IMR-90 (cell line): ENCODE data around the gene TP63. TPM values are rescaled to one million over a fixed set of nuclear protein-coding genes. Genes with fewer than 3 reads are reported as not detected.

Experiments used
- ATAC-seq: fragments of 200-7000 bp; cut with Tn5 transposase; 2 replicates; pipeline ENCODE4 v1.9.1; 2020; ENCODE audit warnings: low read depth, mild to moderate bottlenecking, moderate library complexity
- BruUV-seq: library from RNA; stranded (reverse); fragments of 400-500 nt; replicated peaks from 2 replicates; lab custom pipeline; 2021; lab: Mats Ljungman, UMichigan
- CTCF ChIA-PET: fragments of 300-600 bp; formaldehyde crosslinking; extraction: SDS; loops from one replicate; lab custom pipeline; 2021; ENCODE audit warnings: antibody characterized with exemption; lab: Yijun Ruan, JAX
- POLR2A ChIA-PET: fragments of 300-600 bp; sonication (Branson Sonifier 250); formaldehyde crosslinking; loops from one replicate; lab custom pipeline; 2022; ENCODE audit warnings: antibody characterized with exemption; ENCODE audit not compliant: unreplicated experiment; lab: Charles Lee
- DNase-seq: peaks from one replicate; pipeline ENCODE4 v3.0.0; 2013
- H2AFZ ChIP-seq: replicated peaks from 2 replicates; pipeline ENCODE3; 2013; ENCODE audit warnings: low read length, mild to moderate bottlenecking; ENCODE audit not compliant: poor library complexity
- H2AK5ac ChIP-seq: 2 replicates; pipeline ENCODE4 v1.6.1; 2013; ENCODE audit warnings: low read depth, low read length, inconsistent platforms
- H2AK9ac ChIP-seq: replicated peaks from 2 replicates; pipeline ENCODE3; 2013; ENCODE audit warnings: mild to moderate bottlenecking, low read depth, low read length, moderate library complexity; ENCODE audit not compliant: poor library complexity
- H2BK120ac ChIP-seq: 2 replicates; pipeline ENCODE4 v1.6.1; 2013; ENCODE audit warnings: low read depth, low read length, inconsistent platforms
- H2BK15ac ChIP-seq: 3 replicates; pipeline ENCODE4 v1.6.1; 2013; ENCODE audit warnings: low read depth, low read length, inconsistent platforms
- H2BK20ac ChIP-seq: 2 replicates; pipeline ENCODE4 v1.6.1; 2013; ENCODE audit warnings: low read depth, mild to moderate bottlenecking, inconsistent platforms, low read length, moderate library complexity
- H2BK5ac ChIP-seq: 2 replicates; pipeline ENCODE4 v1.6.1; 2013; ENCODE audit warnings: mild to moderate bottlenecking, low read depth, low read length, inconsistent platforms; ENCODE audit not compliant: poor library complexity, severe bottlenecking
- H3K14ac ChIP-seq: replicated peaks from 2 replicates; pipeline ENCODE4 v1.6.1; 2013; ENCODE audit warnings: low read depth, low read length, inconsistent platforms
- H3K18ac ChIP-seq: 2 replicates; pipeline ENCODE4 v1.6.1; 2013; ENCODE audit warnings: low read depth, low read length, control low read depth
- H3K23ac ChIP-seq: 2 replicates; pipeline ENCODE4 v1.6.1; 2013; ENCODE audit warnings: low read depth, low read length, inconsistent platforms
- H3K27ac ChIP-seq: 2 replicates; pipeline ENCODE4 v1.5.1; 2013; ENCODE audit warnings: mild to moderate bottlenecking, control low read depth, low read length; ENCODE audit not compliant: insufficient read depth
- H3K27me3 ChIP-seq: 2 replicates; pipeline ENCODE4 v1.6.1; 2013; ENCODE audit warnings: low read length; ENCODE audit not compliant: control insufficient read depth, insufficient read depth
- H3K36me3 ChIP-seq: 2 replicates; pipeline ENCODE4 v1.6.1; 2013; ENCODE audit warnings: low read length, mixed read lengths; ENCODE audit not compliant: control insufficient read depth, insufficient read depth
- H3K4ac ChIP-seq: 2 replicates; pipeline ENCODE4 v1.6.1; 2013; ENCODE audit warnings: low read depth, low read length, inconsistent platforms
- H3K4me1 ChIP-seq: 2 replicates; pipeline ENCODE4 v1.6.1; 2013; ENCODE audit warnings: low read length, mixed read lengths; ENCODE audit not compliant: control insufficient read depth, insufficient read depth
- H3K4me2 ChIP-seq: 2 replicates; pipeline ENCODE4 v1.6.1; 2013; ENCODE audit warnings: low read depth, mild to moderate bottlenecking, control low read depth, low read length, moderate library complexity
- H3K4me3 ChIP-seq: 2 replicates; pipeline ENCODE4 v1.5.1; 2013; ENCODE audit warnings: low read depth, mild to moderate bottlenecking, control low read depth, low read length, moderate library complexity; ENCODE audit not compliant: insufficient read depth
- H3K56ac ChIP-seq: 2 replicates; pipeline ENCODE4 v1.6.1; 2013; ENCODE audit warnings: low read length, inconsistent platforms; ENCODE audit not compliant: insufficient read depth; ENCODE audit errors: extremely low read depth
- H3K79me1 ChIP-seq, 2 experiments: 2 replicates each; pipeline ENCODE4 v1.6.1; 2013; ENCODE audit warnings: low read length in 2 of 2, inconsistent platforms in 1 of 2, low read depth in 1 of 2
- H3K9ac ChIP-seq: 2 replicates; pipeline ENCODE4 v1.6.1; 2013; ENCODE audit warnings: low read depth, low read length, control low read depth
- H3K9me1 ChIP-seq: 2 replicates; pipeline ENCODE4 v1.6.1; 2013; ENCODE audit warnings: low read length, inconsistent platforms; ENCODE audit not compliant: insufficient read depth
- H3K9me3 ChIP-seq: 2 replicates; pipeline ENCODE4 v1.6.1; 2013; ENCODE audit warnings: low read length; ENCODE audit not compliant: control insufficient read depth, insufficient read depth
- H4K20me1 ChIP-seq: 2 replicates; pipeline ENCODE4 v1.6.1; 2013; ENCODE audit warnings: low read length, inconsistent platforms; ENCODE audit not compliant: insufficient read depth
- H4K5ac ChIP-seq: 2 replicates; pipeline ENCODE4 v1.6.1; 2013; ENCODE audit warnings: mild to moderate bottlenecking, low read depth, low read length, control low read depth
- H4K8ac ChIP-seq, 2 experiments: 2 replicates each; pipeline ENCODE4 v1.6.1; 2013; ENCODE audit warnings: low read depth in 2 of 2, low read length in 2 of 2, control low read depth in 1 of 2, inconsistent platforms in 1 of 2
- H4K91ac ChIP-seq: 2 replicates; pipeline ENCODE4 v1.6.1; 2013; ENCODE audit warnings: low read depth, low read length, inconsistent platforms; ENCODE audit not compliant: insufficient read depth
- BHLHE40 ChIP-seq: fragments of 150-350 bp; IDR thresholded peaks from 2 replicates; pipeline ENCODE4 v1.6.1; 2016; ENCODE audit warnings: mild to moderate bottlenecking, low read depth, low read length
- CHD1 ChIP-seq: IDR thresholded peaks from 2 replicates; pipeline ENCODE4 v1.6.1; 2012; ENCODE audit warnings: low read depth, low read length, improper control_type of control experiment
- CTCF ChIP-seq: conservative IDR thresholded peaks from 2 replicates; pipeline ENCODE4 v1.5.1; 2012; ENCODE audit warnings: mild to moderate bottlenecking, low read depth, low read length, improper control_type of control experiment
- FOS ChIP-seq: fragments of 150-350 bp; IDR thresholded peaks from 2 replicates; pipeline ENCODE4 v1.6.1; 2016; ENCODE audit warnings: low read depth, low read length
- RFX5 ChIP-seq: IDR thresholded peaks from 2 replicates; pipeline ENCODE4 v1.8.0; 2012; ENCODE audit warnings: low read depth, mild to moderate bottlenecking, low read length, moderate library complexity
- USF2 ChIP-seq: fragments of 150-350 bp; IDR thresholded peaks from 2 replicates; pipeline ENCODE4 v1.6.1; 2017; ENCODE audit warnings: mild to moderate bottlenecking, antibody characterized with exemption, low read length, low read depth
- whole genome bisulfite sequencing, 2 experiments: methylation state at CpG; one replicate each; pipeline versions ENCODE4 v1.1.5 to v1.1.7; 2013; ENCODE audit warnings: missing lambda C conversion rate in 2 of 2; ENCODE audit not compliant: insufficient read length in 1 of 2; ENCODE audit errors: extremely low coverage in 2 of 2; 5-methylcytosine and 5-hydroxymethylcytosine counted together
- dilution Hi-C: fragments of 300-500 bp; cut with HindIII; formaldehyde crosslinking; loops from one replicate; pipeline ENCODE4 v1.14.3; 2018; ENCODE audit warnings: low sequenced_read_pairs; ENCODE audit not compliant: unreplicated experiment
- in situ Hi-C: fragments of 300-500 bp; cut with MboI; formaldehyde crosslinking; loops from 3 replicates; pipeline ENCODE4 v1.14.3; 2019; ENCODE audit warnings: low sequenced_read_pairs, inconsistent platforms, mixed read lengths
- intact Hi-C: fragments of 100-400 bp; cut with micrococcal nuclease; formaldehyde crosslinking; loops from 2 replicates; pipeline ENCODE4 v1.10.0; 2022
- polyA plus RNA-seq, 3 experiments: library from polyadenylated mRNA; depleted of rRNA; stranded (reverse); fragments of >200 nt; gene quantifications; 2 replicates each; pipeline ENCODE4 v1.2.3, GENCODE V29; 2012; ENCODE audit warnings: low replicate concordance in 1 of 3
- total RNA-seq: library from RNA; depleted of rRNA; stranded (reverse); fragments of >200 nt; gene quantifications from 2 replicates; pipeline ENCODE4 v1.2.3, GENCODE V29; 2012

TP63 gene
- total and polyA plus RNA-seq, 2 of the 4 experiments (the other 2 are of a cell fraction): not detected

GRCh38 chr3:189708375-189708774 lies 77.2 kb downstream of the TP63 start:
- dilution Hi-C loops (no loop called here), in situ Hi-C loops (no loop called here), intact Hi-C loops (no loop called here)
- no peak for ATAC-seq
- no peaks in the 10 kb centered on the region for H3K9me3 ChIP-seq
- H4K91ac ChIP-seq: no peak overlapping the region
- no peak overlapping the region for H3K23ac ChIP-seq
- no peak overlapping the region for H3K14ac ChIP-seq
- H3K36me3 ChIP-seq: no peaks in the 10 kb centered on the region
- H3K27me3 ChIP-seq: no peaks in the 10 kb centered on the region
- TF ChIP-seq RFX5 (no peak), BHLHE40 (no peak), CTCF (no peak), USF2 (no peak), CHD1 (no peak), FOS (no peak)
- no peak overlapping the region for H4K5ac ChIP-seq
- H3K56ac ChIP-seq: no peak overlapping the region
- no peak overlapping the region for H2AFZ ChIP-seq
- peak overlapping the region; percentile 59; the same call in 1 of the 2 replicates for H2BK20ac ChIP-seq
- H4K20me1 ChIP-seq: no peaks in the 10 kb centered on the region; the same call in 1 of the 2 replicates
- 0 out of 2 replicates have a peak overlapping the region, but pooled peaks have one; percentile 28 for H2AK5ac ChIP-seq
- no peak overlapping the region; the same call in 1 of the 2 replicates for H3K18ac ChIP-seq
- no peak overlapping the region for H3K9ac ChIP-seq
- no peak overlapping the region for H4K8ac ChIP-seq
- H3K79me1 ChIP-seq: no peaks in the 10 kb centered on the region
- no peak for DNase-seq
- no peak overlapping the region for H2BK5ac ChIP-seq
- CTCF ChIA-PET: no interaction called here
- H3K27ac ChIP-seq: no peak overlapping the region
- H2AK9ac ChIP-seq: no peak overlapping the region
- peaks cover 5% of the 10 kb centered on the region; the same call in 1 of the 2 replicates for H3K4me1 ChIP-seq
- peak overlapping the region; percentile 39; the same call in 1 of the 2 replicates for H2BK120ac ChIP-seq
- no TSS peak for BruUV-seq
- WGBS, 2 experiments: no CpG with 5 or more reads among the region's 3 CpGs
- no peaks in the 10 kb centered on the region; the same call in 1 of the 2 replicates for H3K9me1 ChIP-seq
- POLR2A ChIA-PET: interaction anchor here (0.7 kb wide), 1 partner anchor 206 kb away, joined by 5 read pairs; no protein-coding TSS in a partner anchor
- peak overlapping the region; percentile 28; the same call in 1 of the 3 replicates for H2BK15ac ChIP-seq
- H3K4me2 ChIP-seq: no peak overlapping the region
- H3K4me3 ChIP-seq: no peak overlapping the region
- no peak overlapping the region for H3K4ac ChIP-seq
